ENCODE data around the gene PAX7. TPM values are rescaled to one million over a fixed set of nuclear protein-coding genes. Genes with fewer than 3 reads are reported as not detected.

Gene PAX7
- total RNA-seq, 2 experiments from 2014 or later, result not detected

DNA sequence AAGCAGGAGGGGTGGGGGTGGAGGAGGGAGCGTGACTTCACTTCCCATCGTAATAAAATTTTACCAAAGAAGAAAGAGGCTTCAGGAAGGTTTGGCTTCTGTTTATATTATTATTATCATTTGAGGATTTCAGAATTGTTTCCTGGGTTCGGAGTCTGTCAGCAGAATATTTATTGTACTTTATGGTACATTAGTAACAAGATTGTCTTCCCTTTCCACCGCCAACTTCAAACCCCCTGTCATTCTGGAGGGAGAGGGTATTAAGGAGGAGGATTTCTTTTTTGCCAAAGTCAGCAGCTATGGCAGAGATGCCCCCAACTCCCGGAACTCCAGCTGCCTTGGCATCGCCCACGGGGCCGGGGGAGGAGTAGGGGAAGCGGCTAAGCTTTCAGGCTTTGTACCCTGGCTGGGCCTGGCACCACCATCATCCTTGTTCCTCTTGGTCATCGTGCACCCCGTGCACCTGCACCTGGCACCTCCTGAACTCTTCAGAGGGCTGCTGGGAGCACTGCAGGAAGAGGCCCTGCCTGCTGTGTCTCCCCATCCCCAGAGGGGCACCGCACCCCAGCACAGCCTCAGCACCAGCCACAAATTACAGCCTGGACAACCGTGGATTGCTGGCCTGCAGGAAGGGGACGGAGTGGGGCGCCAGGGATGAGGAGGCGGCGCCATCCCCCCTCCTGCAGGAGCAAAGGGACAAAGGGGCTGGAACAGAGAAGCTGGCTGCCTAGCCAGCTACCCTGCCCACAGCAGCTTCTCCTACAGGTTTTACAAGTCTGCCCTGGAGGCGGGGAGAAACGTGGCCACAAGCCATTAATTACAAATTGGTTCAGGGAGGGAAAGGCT, 24.0 kb upstream of the PAX7 start:
- Mint-ChIP-seq H3K9me3 (ENCODE audit: low read depth) (peaks cover 4% of the 10 kb centered on the region), H3K27ac (no peak overlapping the region), H3K36me3 (no peaks in the 10 kb centered on the region), H3K4me1 (no peaks in the 10 kb centered on the region), H3K27me3 (peaks cover 2% of the 10 kb centered on the region), H3K4me3 (no peak overlapping the region)
- CTCF ChIA-PET, result interaction anchor here (1.0 kb wide), 1 partner anchor 9 kb away, joined by 3 read pairs; no protein-coding TSS in a partner anchor
- DNase-seq (no peak), ATAC-seq (no peak)

DNA sequence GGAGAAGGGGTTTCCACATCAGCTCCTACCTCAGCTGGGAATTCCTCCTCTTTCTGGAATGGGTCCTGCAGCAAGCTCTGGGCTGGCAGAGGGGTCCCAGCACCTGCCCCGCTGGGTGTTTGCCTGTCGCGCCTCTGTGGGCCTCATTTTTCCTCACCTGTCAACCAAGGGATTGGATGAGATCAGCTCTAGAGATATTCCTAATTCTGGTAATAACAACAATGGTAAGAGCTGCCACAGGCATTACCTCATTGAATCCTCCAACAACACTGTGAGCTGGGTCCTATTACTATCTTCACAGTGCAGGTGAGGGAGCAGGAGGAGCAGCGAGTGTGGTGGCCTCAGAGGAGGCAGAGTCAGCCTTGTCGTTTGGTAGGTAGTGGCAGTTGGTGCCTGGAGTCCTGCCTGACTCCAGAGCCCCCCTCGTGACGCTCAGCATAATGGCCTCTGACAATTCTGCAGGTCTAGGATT, 23.3 kb upstream of the PAX7 start:
- Mint-ChIP-seq H3K4me3 (no peak overlapping the region), H3K9me3 (ENCODE audit: low read depth) (peaks cover under 1% of the 10 kb centered on the region), H3K4me1 (no peaks in the 10 kb centered on the region), H3K36me3 (no peaks in the 10 kb centered on the region), H3K27me3 (peaks cover 7% of the 10 kb centered on the region), H3K27ac (no peak overlapping the region)
- DNase-seq (no peak), ATAC-seq (no peak)
- CTCF ChIA-PET, result interaction anchor here (1.0 kb wide), 1 partner anchor 10 kb away, joined by 3 read pairs; no protein-coding TSS in a partner anchor

DNA sequence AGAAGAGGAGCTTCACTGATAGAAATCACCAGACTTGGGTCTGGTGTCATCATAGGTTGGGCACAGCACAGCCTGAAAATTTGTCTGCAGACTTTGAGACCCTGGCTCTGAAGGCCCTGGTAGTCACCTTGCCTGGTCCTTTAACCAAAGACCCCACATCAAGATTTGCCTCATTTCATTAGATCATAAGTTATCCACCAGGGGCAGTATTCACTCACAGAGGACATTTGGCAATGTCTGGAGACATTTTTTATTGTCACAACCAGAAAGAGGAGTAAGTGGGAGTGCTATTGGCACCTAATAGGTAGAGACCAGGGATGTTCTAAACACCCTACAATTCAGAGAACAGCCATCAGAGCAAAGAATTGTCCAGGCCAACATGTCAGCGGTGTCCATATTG, 22.1 kb upstream of the PAX7 start:
- no peak overlapping the region for H3K4me3 Mint-ChIP-seq
- CTCF ChIA-PET, result no interaction called here
- H3K9me3 Mint-ChIP-seq (ENCODE audit: low read depth), result no peaks in the 10 kb centered on the region
- H3K4me1 Mint-ChIP-seq, result no peaks in the 10 kb centered on the region
- H3K27ac Mint-ChIP-seq, result no peak overlapping the region
- DNase-seq (no peak), ATAC-seq (no peak)
- no peaks in the 10 kb centered on the region for H3K36me3 Mint-ChIP-seq
- peaks cover 7% of the 10 kb centered on the region for H3K27me3 Mint-ChIP-seq

DNA sequence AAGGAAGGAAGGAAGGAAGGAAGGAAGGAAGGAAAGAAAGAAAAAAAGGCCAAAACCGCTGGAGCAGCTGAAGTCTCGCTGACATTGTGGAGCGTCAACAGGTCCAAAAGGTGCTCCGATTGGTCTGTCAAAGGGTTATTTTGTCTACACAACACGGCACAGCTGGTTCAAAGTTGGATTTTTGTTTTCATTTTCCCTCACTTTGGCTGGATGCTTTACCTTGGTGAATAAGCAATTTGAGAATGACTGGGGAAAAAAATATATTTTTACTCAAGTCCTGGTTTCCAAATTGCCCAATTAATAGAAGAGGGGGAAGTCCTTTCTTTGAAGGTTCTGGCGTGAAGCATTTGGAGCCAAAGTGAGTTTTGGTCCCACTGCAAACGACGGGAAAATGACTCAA, 19.3 kb upstream of the PAX7 start:
- no peaks in the 10 kb centered on the region for H3K36me3 Mint-ChIP-seq
- no peak overlapping the region for H3K4me3 Mint-ChIP-seq
- ATAC-seq (no peak), DNase-seq (no peak)
- H3K9me3 Mint-ChIP-seq (ENCODE audit: low read depth), result no peaks in the 10 kb centered on the region
- H3K27ac Mint-ChIP-seq, result no peak overlapping the region
- CTCF ChIA-PET, result no interaction called here
- H3K27me3 Mint-ChIP-seq, result peaks cover 19% of the 10 kb centered on the region
- H3K4me1 Mint-ChIP-seq, result no peaks in the 10 kb centered on the region

DNA sequence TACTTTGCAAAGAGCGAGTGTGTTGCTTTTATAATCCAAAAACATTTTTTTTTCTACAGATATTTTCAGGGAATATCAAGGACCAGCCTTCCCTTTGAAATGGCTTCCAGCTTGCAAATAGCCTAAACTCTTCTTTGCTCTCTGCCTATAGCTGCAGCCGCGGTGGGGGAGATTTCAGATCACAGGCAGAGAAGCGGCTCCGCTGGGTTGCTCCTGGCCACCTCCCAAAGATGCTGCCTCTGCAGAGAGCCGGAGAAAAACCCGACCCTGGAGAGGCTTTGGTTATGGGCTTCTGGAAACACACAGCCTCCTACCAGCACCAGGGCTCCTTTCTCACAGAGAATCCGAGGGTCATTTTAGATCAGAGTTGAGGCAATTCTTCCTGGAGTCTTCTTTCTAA, 18.6 kb upstream of the PAX7 start:
- DNase-seq (no peak), ATAC-seq (no peak)
- no peak overlapping the region for H3K27ac Mint-ChIP-seq
- H3K36me3 Mint-ChIP-seq, result no peaks in the 10 kb centered on the region
- H3K27me3 Mint-ChIP-seq, result peaks cover 19% of the 10 kb centered on the region
- no peaks in the 10 kb centered on the region for H3K9me3 Mint-ChIP-seq (ENCODE audit: low read depth)
- CTCF ChIA-PET, result no interaction called here
- no peaks in the 10 kb centered on the region for H3K4me1 Mint-ChIP-seq
- H3K4me3 Mint-ChIP-seq, result no peak overlapping the region

DNA sequence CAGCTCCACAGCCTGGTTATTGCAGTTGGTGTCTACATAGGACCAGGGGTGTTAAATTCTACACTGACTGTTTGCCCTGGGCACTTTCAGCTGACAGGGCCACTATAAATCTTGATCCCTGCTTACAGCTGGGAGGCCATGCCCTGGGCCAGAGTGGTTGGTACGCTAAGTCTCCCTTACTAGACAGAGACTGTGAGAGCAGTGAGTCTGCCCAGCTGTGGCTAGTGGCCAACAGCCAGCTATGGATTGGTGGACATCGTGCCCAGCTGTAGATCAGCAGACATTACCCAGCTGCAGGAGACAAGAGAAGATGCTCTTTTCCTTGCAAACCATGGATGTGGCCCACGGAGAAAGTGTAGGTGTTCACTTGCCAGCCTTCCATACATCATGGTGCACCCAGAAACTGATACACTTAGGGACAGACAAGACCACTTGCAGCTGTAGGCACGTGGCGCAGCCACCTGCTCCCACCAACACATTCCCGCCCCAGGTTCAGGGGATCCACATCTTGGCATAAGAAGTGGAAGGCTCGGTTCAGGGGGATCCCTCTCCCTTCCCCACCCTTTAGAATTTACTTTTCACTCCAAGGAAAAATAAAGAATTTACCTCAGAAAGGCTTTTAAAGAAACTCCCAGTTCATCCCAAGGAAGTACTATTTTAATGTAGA, 16.4 kb upstream of the PAX7 start:
- Mint-ChIP-seq H3K4me3 (no peak overlapping the region), H3K36me3 (no peaks in the 10 kb centered on the region), H3K27me3 (peaks cover 26% of the 10 kb centered on the region), H3K9me3 (ENCODE audit: low read depth) (no peaks in the 10 kb centered on the region), H3K27ac (no peak overlapping the region), H3K4me1 (no peaks in the 10 kb centered on the region)
- CTCF ChIA-PET, result no interaction called here
- no peak for DNase-seq
- ATAC-seq, result no peak

DNA sequence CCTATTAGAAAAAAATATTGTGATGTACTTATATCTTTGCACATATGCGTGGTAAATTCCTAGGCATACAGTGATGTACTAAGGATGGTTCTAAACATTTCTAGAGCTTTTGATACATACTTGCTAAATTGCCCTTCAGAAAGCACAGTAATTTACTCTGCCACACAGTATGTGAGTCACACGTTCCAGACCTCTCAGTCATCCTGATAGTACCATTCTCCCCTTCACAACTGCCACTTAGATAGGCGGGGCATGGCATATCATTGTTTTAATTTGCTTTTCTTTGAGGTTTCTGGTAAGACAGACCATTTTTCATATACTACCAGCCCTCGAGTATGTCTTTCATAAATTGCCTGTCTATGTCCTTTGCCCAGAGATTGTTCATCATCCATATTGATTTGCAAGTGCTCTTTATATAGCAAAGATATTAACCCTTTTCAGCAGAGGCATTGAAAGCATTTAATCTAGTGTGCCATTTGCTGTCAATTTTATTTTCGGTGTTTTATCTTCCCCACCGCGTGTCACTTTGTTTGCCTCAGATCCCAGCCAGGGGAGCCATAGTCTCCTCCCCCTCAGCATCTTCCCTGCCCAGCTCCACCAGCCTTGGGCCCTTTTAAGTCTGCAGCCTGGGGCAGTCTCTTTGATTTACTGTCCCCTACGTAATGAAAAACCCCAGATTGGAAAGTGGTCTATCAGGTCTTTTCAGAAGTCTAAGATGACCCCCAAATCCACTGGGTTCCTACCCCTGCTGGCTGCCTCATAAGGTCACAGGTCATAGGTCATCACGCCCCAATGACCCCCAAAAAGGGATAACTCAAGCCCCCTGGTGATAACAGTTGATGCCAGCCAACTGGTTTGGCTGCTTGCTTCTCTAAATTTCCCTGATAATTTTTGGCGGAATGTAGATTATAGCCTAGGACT, 11.8 kb upstream of the PAX7 start:
- CTCF ChIA-PET, result no interaction called here
- Mint-ChIP-seq H3K27ac (no peak overlapping the region), H3K9me3 (ENCODE audit: low read depth) (no peaks in the 10 kb centered on the region), H3K36me3 (no peaks in the 10 kb centered on the region), H3K4me1 (no peaks in the 10 kb centered on the region), H3K27me3 (peaks cover 35% of the 10 kb centered on the region), H3K4me3 (no peak overlapping the region)
- no peak for ATAC-seq
- no peak for DNase-seq

DNA sequence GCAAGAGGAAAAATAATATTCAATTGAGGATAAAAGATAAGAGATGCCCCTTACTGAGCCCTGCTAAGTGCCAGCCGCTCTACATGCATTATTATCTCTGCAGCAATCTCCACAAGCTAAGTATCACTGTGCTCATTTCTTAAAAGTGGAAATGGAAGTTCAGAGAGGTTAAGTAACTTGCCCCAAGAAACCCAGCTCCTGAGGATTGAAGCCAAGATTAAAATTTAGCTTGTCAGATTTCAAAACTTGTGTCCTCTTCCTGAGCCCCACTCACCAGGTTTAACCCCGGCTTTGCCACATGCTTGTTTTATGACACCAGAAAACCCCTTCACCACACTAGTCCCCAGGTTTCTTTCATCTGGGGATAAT, 11.2 kb upstream of the PAX7 start:
- Mint-ChIP-seq H3K36me3 (no peaks in the 10 kb centered on the region), H3K27ac (no peak overlapping the region), H3K27me3 (peaks cover 35% of the 10 kb centered on the region), H3K9me3 (ENCODE audit: low read depth) (no peaks in the 10 kb centered on the region), H3K4me1 (no peaks in the 10 kb centered on the region), H3K4me3 (no peak overlapping the region)
- ATAC-seq, result no peak
- CTCF ChIA-PET, result no interaction called here
- DNase-seq, result no peak

DNA sequence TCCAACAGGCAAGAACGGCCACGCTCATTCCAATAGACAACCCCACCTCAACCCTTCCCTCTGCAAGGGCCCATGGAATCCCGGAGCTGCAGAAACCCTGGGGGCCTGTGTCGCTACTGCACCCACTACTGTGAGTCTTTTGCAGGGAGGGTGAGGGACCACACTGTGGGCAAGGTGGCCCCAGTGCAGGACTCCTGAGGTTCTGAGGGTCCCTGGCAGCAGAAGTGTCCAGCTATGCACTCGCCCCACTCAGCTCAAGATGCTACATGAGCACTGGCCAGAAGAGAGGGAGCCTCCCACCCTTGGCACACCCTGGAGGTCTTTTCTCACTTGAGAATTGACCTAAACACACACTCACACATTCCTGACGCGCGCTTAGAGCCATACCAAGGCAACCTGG, 2.1 kb upstream of the PAX7 start:
- no peaks in the 10 kb centered on the region for H3K9me3 Mint-ChIP-seq (ENCODE audit: low read depth)
- CTCF ChIA-PET, result no interaction called here

DNA sequence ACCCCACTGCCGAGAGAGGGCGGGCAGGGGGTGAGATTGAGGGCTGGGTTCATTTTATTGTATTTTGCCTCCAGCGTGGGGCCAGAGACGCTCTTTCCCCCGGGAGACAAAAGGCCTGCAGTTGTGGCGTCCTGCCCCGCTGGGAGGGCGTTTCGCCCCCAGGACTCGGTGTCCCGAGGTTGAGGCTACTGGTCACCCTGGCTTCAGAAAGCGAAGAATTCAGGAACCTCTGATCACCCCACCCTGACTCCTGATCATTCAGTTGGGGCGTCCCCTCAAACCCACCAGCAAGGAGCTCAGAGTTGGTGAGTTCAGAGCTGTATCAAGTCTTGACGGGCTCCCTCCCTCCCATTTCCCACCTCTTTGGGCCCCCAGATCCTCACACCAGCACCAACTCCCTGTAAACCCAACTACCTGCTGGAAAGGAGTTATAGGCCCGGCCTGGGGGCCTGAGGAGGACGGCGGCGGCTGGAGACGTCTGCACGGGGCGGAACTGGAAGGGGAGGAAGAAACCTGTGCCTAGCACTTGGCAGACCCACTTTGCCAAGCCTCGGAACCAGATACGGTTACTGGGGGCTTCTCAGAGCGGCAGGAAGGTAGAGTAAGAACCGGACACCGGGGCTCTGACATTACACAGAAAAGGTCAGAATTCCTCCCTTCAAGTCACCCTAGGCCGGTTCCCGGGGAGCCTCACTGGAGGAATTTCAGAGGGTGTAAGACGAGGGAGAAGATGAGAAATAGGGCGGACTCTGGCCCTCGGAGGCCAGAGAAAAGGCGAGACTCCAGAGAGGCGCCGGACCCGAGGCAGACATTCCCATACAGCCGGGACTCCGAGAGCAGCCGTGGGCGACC, 761 bp upstream of the PAX7 start:
- no peak for ATAC-seq
- H3K27ac Mint-ChIP-seq, result peak overlapping the region; percentile 36

More for the DNA sequence above, 2.1 kb upstream of the PAX7 start:
- Mint-ChIP-seq H3K27me3 (peaks cover 90% of the 10 kb centered on the region), H3K27ac (no peak overlapping the region), H3K4me3 (no peak overlapping the region), H3K36me3 (peaks cover 2% of the 10 kb centered on the region), H3K4me1 (no peaks in the 10 kb centered on the region)
- ATAC-seq (no peak), DNase-seq (no peak)

DNA sequence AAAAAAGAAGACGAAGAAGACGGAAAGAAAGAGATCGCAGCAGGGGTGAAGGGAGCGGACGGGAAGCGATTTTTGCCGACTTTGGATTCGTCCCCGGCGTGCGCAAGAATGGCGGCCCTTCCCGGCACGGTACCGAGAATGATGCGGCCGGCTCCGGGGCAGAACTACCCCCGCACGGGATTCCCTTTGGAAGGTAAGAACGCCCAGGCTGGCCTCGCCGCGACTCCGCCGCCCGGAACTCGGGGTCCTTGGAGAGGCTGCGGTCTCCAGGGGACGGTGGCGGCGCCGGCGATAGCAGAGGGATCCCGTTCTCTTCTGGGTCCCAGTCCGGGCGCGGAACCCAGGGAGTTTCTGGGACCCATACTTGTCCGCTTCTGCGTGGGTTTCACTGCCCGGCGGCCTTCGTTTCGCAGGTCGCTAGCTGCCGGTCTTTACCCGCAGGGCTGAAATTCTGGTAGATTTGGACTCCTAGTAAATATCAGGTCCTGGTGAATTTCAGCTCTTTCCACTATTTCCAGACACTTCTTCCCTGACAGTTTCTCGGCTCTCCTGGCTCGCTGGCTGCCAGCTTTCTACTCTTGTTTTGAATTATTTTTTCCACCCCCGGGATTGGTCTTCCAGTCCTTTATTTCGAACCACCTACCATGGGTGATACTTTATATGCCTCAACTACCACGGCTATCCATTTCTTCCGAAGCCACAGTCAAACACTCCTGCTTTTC, 1.0 kb downstream of the PAX7 start:
- CTCF ChIA-PET, result no interaction called here
- Mint-ChIP-seq H3K9me3 (ENCODE audit: low read depth) (no peaks in the 10 kb centered on the region), H3K36me3 (peaks cover 4% of the 10 kb centered on the region), H3K4me3 (no peak overlapping the region), H3K27ac (peak overlapping the region; percentile 76), H3K27me3 (peaks cover 97% of the 10 kb centered on the region), H3K4me1 (no peaks in the 10 kb centered on the region)
- DNase-seq, result no peak
- no peak for ATAC-seq

More for the DNA sequence above, 761 bp upstream of the PAX7 start:
- H3K27me3 Mint-ChIP-seq, result peaks cover 94% of the 10 kb centered on the region
- DNase-seq, result no peak
- CTCF ChIA-PET, result no interaction called here
- no peaks in the 10 kb centered on the region for H3K9me3 Mint-ChIP-seq (ENCODE audit: low read depth)
- H3K4me3 Mint-ChIP-seq, result no peak overlapping the region
- H3K4me1 Mint-ChIP-seq, result no peaks in the 10 kb centered on the region
- H3K36me3 Mint-ChIP-seq, result peaks cover 2% of the 10 kb centered on the region

DNA sequence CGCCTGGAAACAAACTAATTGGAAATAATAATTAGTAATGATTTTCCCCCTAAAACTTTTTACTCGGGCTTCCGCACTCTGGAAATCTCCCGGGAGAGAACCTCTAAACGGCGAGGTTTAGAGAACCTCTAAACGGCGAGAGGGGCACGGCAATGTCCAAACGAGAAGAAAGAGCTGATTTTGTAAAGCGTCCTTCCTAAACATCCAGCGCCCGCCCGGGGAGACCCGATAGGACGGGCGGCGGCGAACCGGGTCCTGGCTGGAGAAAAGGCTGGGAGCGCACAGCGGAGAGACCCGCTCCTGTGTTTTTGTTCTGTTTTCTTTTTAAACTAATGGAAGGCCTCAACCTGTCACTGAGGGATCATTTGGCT, 1.6 kb downstream of the PAX7 start:
- Mint-ChIP-seq H3K9me3 (ENCODE audit: low read depth) (no peaks in the 10 kb centered on the region), H3K27ac (peak overlapping the region; percentile 76), H3K27me3 (peaks cover 97% of the 10 kb centered on the region), H3K4me3 (no peak overlapping the region), H3K4me1 (no peaks in the 10 kb centered on the region), H3K36me3 (peaks cover 4% of the 10 kb centered on the region)
- CTCF ChIA-PET, result no interaction called here
- DNase-seq (no peak), ATAC-seq (no peak)
